Mesodermal cell (in vitro differentiated cells): ENCODE measurements around the gene SMAD6.

ENCODE experiments used
- H3K27ac ChIP-seq: 2 replicates; pipeline ENCODE4 v1.7.0; 2013; ENCODE audit warnings: mild to moderate bottlenecking, low read depth, low read length, moderate library complexity; ENCODE audit not compliant: severe bottlenecking
- H3K36me3 ChIP-seq: 2 replicates; pipeline ENCODE4 v1.7.1; 2013; ENCODE audit warnings: mild to moderate bottlenecking, low read length, moderate library complexity; ENCODE audit not compliant: control insufficient read depth, insufficient read depth
- H3K4me1 ChIP-seq: one replicate; pipeline ENCODE4 v1.7.1; 2013; ENCODE audit warnings: mild to moderate bottlenecking, low read length; ENCODE audit not compliant: insufficient read depth, control insufficient read depth, poor library complexity, severe bottlenecking
- H3K4me3 ChIP-seq: 2 replicates; pipeline ENCODE4 v1.7.0; 2013; ENCODE audit warnings: low read length, control low read depth, mild to moderate bottlenecking; ENCODE audit not compliant: insufficient read depth, poor library complexity, severe bottlenecking; ENCODE audit errors: extremely low read depth
- H3K9me3 ChIP-seq: 2 replicates; pipeline ENCODE4 v1.7.1; 2013; ENCODE audit warnings: mild to moderate bottlenecking, low read length, moderate library complexity; ENCODE audit not compliant: control insufficient read depth
- WGBS, 2 experiments: methylation state at CpG; one replicate each; pipeline ENCODE4 v1.1.5; 2013; ENCODE audit warnings: missing lambda C conversion rate in 2 of 2; ENCODE audit not compliant: insufficient coverage in 2 of 2; 5-methylcytosine and 5-hydroxymethylcytosine counted together

Gene SMAD6

DNA sequence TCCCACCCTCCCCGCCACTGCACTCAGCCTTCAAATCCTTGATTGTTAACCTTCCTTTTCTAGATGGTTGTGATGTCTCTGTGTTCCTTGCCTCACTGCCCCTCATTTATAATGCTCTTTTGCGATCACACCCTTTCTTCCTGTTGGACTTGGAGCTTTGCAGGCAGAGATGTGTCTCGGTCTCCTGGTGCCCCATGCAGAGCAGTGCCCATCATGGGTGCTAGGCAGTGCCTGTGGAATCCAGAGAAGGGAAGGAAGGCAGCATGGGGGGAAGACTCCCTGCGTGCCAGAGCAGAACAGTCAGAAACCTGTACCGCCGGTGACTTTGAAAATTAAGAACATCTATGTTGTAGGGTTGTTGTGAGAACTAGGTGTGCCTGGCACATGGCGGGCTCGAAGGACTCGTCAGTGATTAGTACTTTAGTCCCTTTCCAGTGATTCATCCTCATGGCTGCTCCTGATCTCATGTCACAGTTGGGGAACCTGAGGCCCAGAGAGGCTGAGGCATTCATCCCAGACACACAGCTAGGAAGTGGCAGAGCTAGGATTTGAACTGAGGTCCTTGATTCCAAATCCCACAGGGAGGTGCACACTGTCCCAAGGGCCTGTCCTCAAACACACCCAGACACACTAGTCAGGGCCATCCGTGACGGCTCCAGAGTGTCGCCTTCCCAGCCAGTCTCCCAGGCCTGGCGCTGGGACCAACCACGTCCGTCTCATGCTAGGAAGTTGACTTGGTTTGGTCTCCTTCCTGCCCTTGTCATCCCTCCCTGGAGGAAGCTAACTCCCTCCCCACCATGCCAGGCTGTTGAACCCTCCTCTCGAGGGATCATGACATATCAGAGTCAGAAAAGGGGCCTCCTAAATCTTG is 58.3 kb downstream of the SMAD6 start:
- Histone ChIP-seq H3K27ac (peak overlapping the region; percentile 57), H3K36me3 (peaks cover 95% of the 10 kb centered on the region), H3K4me3 (no peak overlapping the region), H3K4me1 (peaks cover 78% of the 10 kb centered on the region), H3K9me3 (no peaks in the 10 kb centered on the region)
- 98 to 99% methylated on average over 14 of the region's 16 CpGs for WGBS, 2 experiments

DNA sequence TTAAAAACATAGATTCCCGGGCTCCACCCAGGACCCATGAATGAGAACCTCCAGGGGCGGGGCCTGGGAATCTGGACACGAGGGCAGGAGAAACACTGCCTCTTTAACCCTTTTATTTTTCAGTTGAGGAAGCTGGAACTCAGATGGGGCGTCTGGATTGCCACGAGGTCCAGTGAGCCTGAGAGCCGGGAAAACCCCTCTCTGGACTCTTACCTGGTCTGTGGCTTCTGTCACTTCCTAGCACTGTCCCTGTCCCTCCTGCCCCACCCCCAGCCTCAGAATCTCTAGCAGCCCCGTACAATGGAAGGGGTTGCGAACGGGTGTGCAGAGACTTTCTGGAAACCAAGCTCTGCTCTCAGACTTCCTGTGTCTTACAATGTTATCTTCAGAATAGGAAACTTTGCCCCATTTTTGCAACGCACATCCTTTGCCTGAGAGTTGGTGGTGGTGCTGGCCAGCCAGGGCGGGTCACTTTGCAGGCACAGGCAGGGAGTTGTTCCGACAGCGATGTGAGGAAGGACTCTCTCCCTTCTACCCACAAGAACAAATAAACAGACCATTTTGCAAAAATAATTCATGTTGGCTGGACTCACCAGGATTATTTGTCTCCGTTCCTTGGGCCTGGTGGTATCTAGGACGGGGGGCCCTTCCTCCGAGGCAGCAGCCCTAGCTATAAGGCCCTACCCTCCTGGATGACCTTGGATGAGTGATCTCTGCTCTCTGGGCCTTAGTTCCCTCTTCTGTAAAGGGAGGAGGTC is 59.1 kb downstream of the SMAD6 start:
- Histone ChIP-seq H3K27ac (peak overlapping the region; percentile 57), H3K4me1 (peaks cover 74% of the 10 kb centered on the region), H3K9me3 (no peaks in the 10 kb centered on the region), H3K36me3 (peaks cover 95% of the 10 kb centered on the region), H3K4me3 (no peak overlapping the region)
- WGBS, 2 experiments, result 87 to 90% methylated on average over 9 to 11 of the region's 16 CpGs

DNA sequence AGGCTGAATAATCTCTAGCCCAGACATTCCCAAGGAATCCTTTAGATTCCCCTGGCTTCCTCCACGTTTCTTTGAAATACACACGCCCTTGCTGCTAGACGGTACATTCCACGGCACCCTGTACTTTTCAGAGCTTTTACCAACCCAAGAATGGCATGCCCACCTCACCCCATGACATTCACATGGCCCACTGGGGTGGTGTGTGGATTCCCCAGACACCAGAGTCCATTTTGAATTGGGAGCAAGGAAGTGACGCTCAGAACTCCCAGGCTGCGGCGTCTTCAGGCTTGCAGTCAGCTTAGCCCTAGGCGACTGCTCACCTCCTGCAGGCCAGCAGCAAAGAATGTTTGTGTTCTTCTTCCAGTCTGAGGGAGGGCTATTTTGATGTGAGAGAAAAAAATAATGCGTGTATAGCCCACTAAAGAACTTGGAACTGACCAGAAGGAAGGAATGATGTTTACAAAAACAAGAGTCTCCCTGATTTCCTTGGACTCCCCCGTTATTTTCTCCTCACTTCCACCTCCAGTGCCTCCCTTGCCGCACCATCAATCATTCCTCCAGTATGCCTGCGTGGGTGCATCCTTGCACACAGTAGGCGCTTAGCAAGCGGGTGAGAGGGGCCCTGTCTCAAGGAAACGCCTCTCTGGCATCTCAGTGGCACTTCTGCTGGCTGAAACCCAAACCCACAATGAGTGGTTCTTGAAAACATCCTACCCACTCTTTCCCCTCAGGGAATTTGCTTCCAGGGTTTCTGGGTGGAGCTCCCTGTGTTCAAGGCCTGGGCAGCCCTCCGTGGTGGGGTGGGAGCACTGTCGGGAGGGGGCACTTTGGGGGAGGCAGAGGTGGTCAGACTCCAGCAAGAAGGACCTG is 59.9 kb downstream of the SMAD6 start:
- Histone ChIP-seq H3K36me3 (peaks cover 95% of the 10 kb centered on the region), H3K27ac (peak overlapping the region; percentile 57), H3K4me1 (peaks cover 71% of the 10 kb centered on the region)

DNA sequence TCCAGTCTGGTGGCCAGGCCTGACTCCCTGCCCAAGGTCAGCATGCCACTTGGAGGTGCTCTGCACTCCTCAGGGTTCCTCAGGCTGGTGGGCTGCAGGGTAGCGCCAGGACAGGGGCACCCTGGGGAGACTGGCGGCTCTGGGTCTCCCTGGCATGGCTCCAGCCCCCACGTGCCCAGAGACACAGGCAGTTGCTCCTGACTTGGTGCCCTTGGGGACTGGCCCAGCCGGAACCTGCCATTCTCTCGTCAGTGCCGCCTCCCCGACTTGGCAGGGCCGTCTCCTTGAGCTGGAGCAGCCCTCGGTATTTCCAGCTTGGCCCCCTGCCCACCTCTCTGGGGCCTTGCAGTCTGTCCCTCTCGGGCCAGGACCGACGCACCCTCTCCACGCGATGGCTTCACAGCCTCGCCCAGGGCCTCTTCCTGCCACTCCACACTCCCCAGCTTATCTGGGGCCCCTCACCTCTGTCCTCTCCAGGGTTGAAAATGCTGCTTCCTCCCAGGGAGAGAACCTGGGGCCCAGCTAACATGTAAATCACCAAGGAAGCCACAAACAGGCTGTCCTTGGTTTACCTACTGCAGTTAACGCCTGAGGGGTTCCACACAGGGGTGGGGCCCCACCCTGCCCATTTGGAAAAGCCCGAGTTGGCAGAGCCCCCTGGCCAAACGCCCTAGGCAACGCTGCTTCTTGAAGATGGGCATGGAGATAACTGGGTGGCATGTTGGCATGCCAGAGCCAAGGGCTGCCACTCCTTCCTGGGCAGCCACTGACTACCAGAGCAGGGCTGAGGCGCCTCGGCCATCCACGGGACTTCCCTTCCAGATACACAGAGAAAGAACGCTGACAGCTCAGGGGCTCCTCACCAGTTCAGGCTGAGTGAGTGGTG is 61.4 kb downstream of the SMAD6 start:
- WGBS, 2 experiments, result 93 to 94% methylated on average over 17 to 21 of the region's 23 CpGs
- Histone ChIP-seq H3K27ac (peak overlapping the region; percentile 64), H3K4me3 (no peak overlapping the region), H3K9me3 (no peaks in the 10 kb centered on the region), H3K36me3 (peaks cover 98% of the 10 kb centered on the region), H3K4me1 (peaks cover 60% of the 10 kb centered on the region)

More for the DNA sequence above, 59.9 kb downstream of the SMAD6 start:
- no peak overlapping the region for H3K4me3 ChIP-seq
- H3K9me3 ChIP-seq, result no peaks in the 10 kb centered on the region
- WGBS, 2 experiments, result 84 to 88% methylated on average over 9 to 17 of the region's 17 CpGs

DNA sequence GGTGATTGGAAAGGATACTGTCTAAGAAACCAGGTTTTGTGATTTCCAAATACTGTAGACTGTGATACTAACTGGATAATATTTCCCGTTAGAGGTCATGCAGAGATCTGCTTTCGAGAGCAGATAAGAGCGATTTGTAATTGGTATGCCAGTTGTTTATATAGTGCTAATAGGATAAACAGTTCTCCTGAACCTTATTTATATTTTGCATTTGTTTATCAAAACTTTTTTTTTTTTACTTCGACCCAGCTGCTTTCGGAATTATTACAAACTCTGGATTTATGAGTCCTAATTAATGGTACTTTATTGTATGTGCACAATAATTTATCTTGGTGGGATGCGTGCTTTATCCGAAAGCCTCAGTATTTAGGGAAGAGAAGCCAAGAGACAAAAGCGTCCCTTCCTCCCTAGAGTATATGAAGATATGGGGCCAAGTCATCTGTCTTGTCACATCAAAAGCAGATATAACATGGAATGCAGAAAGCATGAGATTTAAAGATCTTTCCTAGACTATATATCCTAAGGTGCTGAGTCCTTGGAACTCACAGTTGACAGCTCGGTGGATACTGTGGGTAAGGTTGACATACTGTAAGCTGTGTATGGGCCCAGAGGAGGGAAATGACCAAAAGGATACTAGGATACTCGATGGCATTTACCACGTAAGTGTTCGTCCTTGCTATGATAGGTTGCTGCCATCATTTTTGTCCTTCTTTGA is 62.2 kb downstream of the SMAD6 start:
- H3K9me3 ChIP-seq, result no peaks in the 10 kb centered on the region
- no peak overlapping the region for H3K4me3 ChIP-seq
- H3K36me3 ChIP-seq, result peaks cover 98% of the 10 kb centered on the region
- H3K27ac ChIP-seq, result peak overlapping the region; percentile 64
- WGBS, 2 experiments, result 96 to 99% methylated on average over 5 to 9 of the region's 12 CpGs
- H3K4me1 ChIP-seq, result peaks cover 54% of the 10 kb centered on the region

DNA sequence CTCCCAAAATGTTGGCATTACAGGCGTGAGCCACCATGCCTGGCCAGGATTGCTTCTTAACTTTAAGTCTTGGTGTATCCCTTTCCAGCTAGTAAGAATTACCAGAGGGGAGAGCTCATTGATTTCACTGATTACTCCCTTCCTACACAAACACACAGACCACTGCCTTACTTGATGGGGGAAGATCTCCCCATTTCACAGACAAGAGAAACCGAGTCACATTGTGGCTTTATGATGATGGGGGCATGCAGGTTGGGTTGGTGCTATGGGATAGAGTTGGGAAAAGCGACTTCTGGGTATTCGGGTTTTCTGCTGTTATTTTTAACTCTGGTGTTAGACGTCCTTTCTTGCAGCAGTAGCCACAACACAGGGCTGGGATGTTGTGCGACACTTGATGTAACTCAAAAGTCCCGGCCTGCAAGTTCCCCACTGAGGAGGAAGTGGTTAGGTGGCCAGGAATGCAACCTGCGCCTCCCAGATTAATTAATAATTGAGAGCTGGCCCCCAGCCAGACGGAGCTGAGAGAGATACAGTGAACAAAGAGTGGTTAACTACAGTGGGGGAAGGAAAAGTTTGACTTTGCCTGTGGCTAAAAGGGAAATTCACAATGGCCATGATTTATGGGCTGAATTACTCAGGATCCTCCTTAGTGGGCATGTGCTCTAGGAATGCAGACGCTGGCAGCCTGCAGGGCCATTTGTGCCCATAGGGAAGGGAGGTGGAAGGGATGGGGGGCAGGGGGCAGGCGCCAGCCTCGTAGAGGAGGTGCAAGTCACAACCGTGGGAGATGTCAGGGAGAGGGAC is 63.6 kb downstream of the SMAD6 start:
- no peak overlapping the region for H3K4me3 ChIP-seq

DNA sequence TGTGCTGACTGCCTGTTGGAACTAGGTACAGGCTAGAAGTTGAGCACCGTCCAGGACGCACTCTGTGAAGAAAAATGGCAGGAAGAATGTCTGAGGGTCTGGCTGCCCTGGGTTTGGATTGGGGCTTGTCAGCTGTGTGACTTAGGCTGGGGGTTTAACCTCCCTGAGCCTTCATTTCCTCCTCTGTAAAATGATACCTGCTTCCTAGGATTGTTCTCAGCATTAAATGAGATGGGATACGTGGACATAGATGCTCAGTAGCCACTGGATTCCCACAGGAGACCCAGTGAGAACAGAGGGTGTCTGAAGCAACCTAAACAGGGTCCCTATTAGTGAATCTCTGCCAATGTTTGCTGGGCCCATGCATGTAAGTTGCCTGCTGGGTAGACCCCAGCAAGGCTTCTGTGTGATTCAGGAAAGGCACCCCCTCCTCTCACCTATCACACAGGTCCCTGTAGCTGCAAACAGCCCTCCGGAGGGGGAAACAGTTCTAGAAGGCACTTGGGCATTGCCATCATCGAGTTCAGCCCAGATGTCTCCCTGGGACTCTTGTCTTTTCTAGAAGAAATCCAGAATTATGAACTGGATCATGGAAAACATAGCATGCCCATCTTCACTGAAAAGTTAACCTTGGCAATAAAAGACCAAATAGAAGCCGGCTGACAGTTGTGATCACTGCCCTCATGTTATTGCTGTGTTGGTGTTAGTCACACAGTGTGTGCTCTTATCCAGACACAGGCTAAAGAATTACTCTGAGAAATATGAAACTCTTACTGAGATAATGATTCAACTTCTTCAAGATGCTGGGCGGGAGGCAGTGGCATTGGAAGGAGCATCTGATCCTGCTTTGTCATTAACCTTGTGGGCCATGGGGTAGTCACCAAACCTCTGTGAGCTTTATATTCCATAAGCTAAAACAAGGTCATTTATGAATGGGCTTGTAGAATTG is 64.5 kb downstream of the SMAD6 start:
- Histone ChIP-seq H3K4me1 (peaks cover 57% of the 10 kb centered on the region), H3K9me3 (no peaks in the 10 kb centered on the region), H3K4me3 (no peak overlapping the region), H3K27ac (peak overlapping the region; percentile 61), H3K36me3 (peaks cover 86% of the 10 kb centered on the region)
- 94 to 99% methylated on average over 5 to 7 of the region's 7 CpGs for WGBS, 2 experiments

More for the DNA sequence above, 63.6 kb downstream of the SMAD6 start:
- H3K36me3 ChIP-seq, result peaks cover 93% of the 10 kb centered on the region
- WGBS, 2 experiments, result 80 to 83% methylated on average over 10 to 11 of the region's 13 CpGs
- H3K27ac ChIP-seq, result peak overlapping the region; percentile 61
- H3K4me1 ChIP-seq, result peaks cover 57% of the 10 kb centered on the region
- H3K9me3 ChIP-seq, result no peaks in the 10 kb centered on the region

DNA sequence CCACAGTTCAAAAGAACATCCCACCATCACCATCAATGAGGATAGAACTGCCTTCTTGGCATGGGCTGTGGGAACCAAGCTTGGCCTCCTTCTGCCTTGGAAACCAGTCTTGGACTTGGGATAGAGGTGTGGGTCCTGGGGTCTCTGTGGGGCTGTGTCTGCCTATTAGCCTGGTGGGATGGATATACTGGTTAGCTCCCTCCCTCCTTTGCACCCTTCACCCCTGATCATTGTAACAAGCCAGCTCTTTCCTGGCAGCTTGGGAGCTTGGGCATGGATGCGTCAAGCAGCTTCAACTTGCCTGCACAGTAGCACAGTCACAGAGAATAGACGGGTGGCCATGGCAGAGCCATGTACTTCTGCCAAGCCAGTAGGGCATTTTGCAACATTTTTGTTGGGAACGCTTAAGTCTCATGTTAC is 65.2 kb downstream of the SMAD6 start:
- no peaks in the 10 kb centered on the region for H3K9me3 ChIP-seq
- 90 to 96% methylated on average over 2 of the region's 3 CpGs for WGBS, 2 experiments
- H3K4me1 ChIP-seq, result peaks cover 57% of the 10 kb centered on the region
- peaks cover 84% of the 10 kb centered on the region for H3K36me3 ChIP-seq
- no peak overlapping the region for H3K27ac ChIP-seq
- H3K4me3 ChIP-seq, result no peak overlapping the region
